ENCODE results near the gene YJEFN3. TPM values are rescaled to one million over a fixed set of nuclear protein-coding genes. Genes with fewer than 3 reads are reported as not detected.

The YJEFN3 gene
- total and polyA plus RNA-seq, 2 of the 8 experiments (the other 6 are each of a cell fraction or from before 2014, with no cell fraction given), result 5.7 to 9.4 TPM

GRCh38 chr19:19485161-19485997 lies 43.3 kb upstream of the YJEFN3 start (continued):
- TF ChIP-seq ASH2L (IDR thresholded peaks at IDR 0.05; ENCODE audit: low read length), result no peak
- TF ChIP-seq RXRA (IDR thresholded peaks at IDR 0.05; ENCODE audit: insufficient read depth, low read depth, low read length), result no peak
- no peak for TF ChIP-seq SRF (IDR thresholded peaks at IDR 0.05; ENCODE audit: low read depth, low read length)
- TF ChIP-seq SP2 (IDR thresholded peaks at IDR 0.05; ENCODE audit: low read length), result no peak
- TF ChIP-seq CEBPB (IDR thresholded peaks at IDR 0.05; ENCODE audit: low read depth, low read length), result no peak
- TF ChIP-seq POU5F1 (IDR thresholded peaks at IDR 0.05; ENCODE audit: low read depth, low read length), result no peak
- no peak for TF ChIP-seq USF2 (IDR thresholded peaks at IDR 0.05; ENCODE audit: low read length)

Measured in H1 (cell line).